Endothelial cell of umbilical vein (primary cell): ENCODE data around the gene RBFOX1. TPM values are rescaled to one million over a fixed set of nuclear protein-coding genes. Genes with fewer than 3 reads are reported as not detected.

Source experiments
- BruUV-seq: library from RNA; stranded (reverse); fragments of 400-500 nt; replicated peaks from 2 replicates; lab custom pipeline; 2021; lab: Mats Ljungman, UMichigan
- CTCF ChIA-PET: fragments of 300-600, 350-600 bp; sonication (Branson Sonifier 250); formaldehyde crosslinking; loops from one replicate; lab custom pipeline; 2021; ENCODE audit warnings: antibody characterized with exemption, inconsistent platforms; lab: Charles Lee
- POLR2A ChIA-PET: fragments of 300-600, 350-600 bp; sonication (Branson Sonifier 250); formaldehyde crosslinking; loops from one replicate; lab custom pipeline; 2021; ENCODE audit warnings: antibody characterized with exemption, inconsistent platforms; lab: Charles Lee
- DNase-seq: peaks from one replicate; pipeline ENCODE4 v3.0.0-alpha.2; 2011; ENCODE audit warnings: low read depth, low spot score
- FAIRE-seq: peaks from 2 replicates; lab custom pipeline; 2011; peaks lifted over from hg19 to GRCh38; lab: Jason Lieb, UNC
- H2AFZ ChIP-seq: 2 replicates; pipeline ENCODE4 v1.6.0; 2012; ENCODE audit warnings: low read depth, low read length, control low read depth, inconsistent platforms
- H3K27ac ChIP-seq: 2 replicates; pipeline ENCODE4 v1.5.1; 2011; ENCODE audit warnings: low read depth, mild to moderate bottlenecking, control low read depth, low read length, moderate library complexity; ENCODE audit not compliant: insufficient read depth
- H3K27me3 ChIP-seq, 2 experiments: 2 replicates each; pipeline versions ENCODE4 v1.6.0 to v1.6.1; 2011; ENCODE audit warnings: low read length in 2 of 2, mixed read lengths in 1 of 2; ENCODE audit not compliant: control insufficient read depth in 2 of 2, insufficient read depth in 2 of 2
- H3K36me3 ChIP-seq, 2 experiments: 2 replicates in 1 of 2; 3 replicates in 1 of 2; pipeline ENCODE4 v1.5.1; 2011; ENCODE audit warnings: low read length in 2 of 2, mild to moderate bottlenecking in 1 of 2, moderate library complexity in 1 of 2; ENCODE audit not compliant: control insufficient read depth in 2 of 2, insufficient read depth in 2 of 2; ENCODE audit errors: extremely low read depth in 1 of 2
- H3K4me1 ChIP-seq: 3 replicates; pipeline ENCODE4 v1.5.1; 2011; ENCODE audit warnings: mild to moderate bottlenecking, low read length; ENCODE audit not compliant: control insufficient read depth, insufficient read depth; ENCODE audit errors: extremely low read depth
- H3K4me2 ChIP-seq: 2 replicates; pipeline ENCODE4 v1.6.1; 2011; ENCODE audit warnings: low read length, control low read depth, mixed read lengths; ENCODE audit not compliant: insufficient read depth
- H3K4me3 ChIP-seq, 3 experiments: fragments of 200-600 bp in 1 of 3; sonication (generic), shearing (Covaris generic) in 1 of 3; replicated peaks in 1 of 3; 2 replicates each; pipeline ENCODE4 v1.5.1; 2011 to 2016; ENCODE audit warnings: control low read depth in 3 of 3, low read length in 3 of 3, mild to moderate bottlenecking in 2 of 3, inconsistent platforms in 1 of 3, low read depth in 1 of 3, moderate library complexity in 1 of 3; ENCODE audit not compliant: insufficient read depth in 1 of 3
- H3K79me2 ChIP-seq: 2 replicates; pipeline ENCODE4 v1.6.0; 2012; ENCODE audit warnings: low read length, inconsistent platforms; ENCODE audit not compliant: control insufficient read depth, insufficient read depth
- H3K9ac ChIP-seq: replicated peaks from 2 replicates; pipeline ENCODE3; 2011; ENCODE audit warnings: low read length, control low read depth; ENCODE audit not compliant: insufficient read depth; ENCODE audit errors: extremely low read depth
- H3K9me1 ChIP-seq: replicated peaks from 3 replicates; pipeline ENCODE4 v1.6.0; 2011; ENCODE audit warnings: mild to moderate bottlenecking, low read length; ENCODE audit not compliant: control insufficient read depth, insufficient read depth; ENCODE audit errors: extremely low read depth
- H3K9me3 ChIP-seq: replicated peaks from 2 replicates; pipeline ENCODE4 v1.5.1; 2012; ENCODE audit warnings: low read length, inconsistent platforms; ENCODE audit not compliant: control insufficient read depth, insufficient read depth
- H4K20me1 ChIP-seq: replicated peaks from 2 replicates; pipeline ENCODE3; 2011; ENCODE audit warnings: mild to moderate bottlenecking, low read length; ENCODE audit not compliant: control insufficient read depth, insufficient read depth; ENCODE audit errors: extremely low read depth
- EZH2 ChIP-seq: IDR thresholded peaks from 2 replicates; pipeline ENCODE4 v1.6.1; 2012; ENCODE audit warnings: borderline replicate concordance, low read depth, mild to moderate bottlenecking, moderate library complexity, low read length, inconsistent platforms; ENCODE audit not compliant: severe bottlenecking
- FOS ChIP-seq: IDR thresholded peaks from 2 replicates; pipeline ENCODE4 v1.6.1; 2011; ENCODE audit warnings: mild to moderate bottlenecking, low read length, moderate library complexity, borderline replicate concordance; ENCODE audit not compliant: insufficient read depth
- GATA2 ChIP-seq: IDR thresholded peaks from 2 replicates; pipeline ENCODE4 v1.7.0; 2011; ENCODE audit warnings: low read depth, mild to moderate bottlenecking, moderate library complexity, mixed read lengths, low read length; ENCODE audit not compliant: insufficient read length, insufficient read depth
- JUN ChIP-seq: IDR thresholded peaks from 2 replicates; pipeline ENCODE4 v1.6.1; 2011; ENCODE audit warnings: borderline replicate concordance, low read depth; ENCODE audit not compliant: insufficient read length, insufficient read depth
- MYC ChIP-seq: IDR thresholded peaks from one replicate; pipeline ENCODE4 v1.6.1; 2011; ENCODE audit warnings: mild to moderate bottlenecking, low read depth, low read length
- POLR2A ChIP-seq: IDR thresholded peaks from 2 replicates; pipeline ENCODE4 v1.6.1; 2012; ENCODE audit warnings: low read depth, mild to moderate bottlenecking, control low read depth, low read length
- POLR2AphosphoS5 ChIP-seq: IDR thresholded peaks from 2 replicates; pipeline ENCODE4 v1.6.1; 2012; ENCODE audit warnings: low read depth, mild to moderate bottlenecking, control low read depth, low read length, moderate library complexity; ENCODE audit not compliant: insufficient read depth
- dilution Hi-C: fragments of 300-500 bp; cut with MboI; formaldehyde crosslinking; loops from one replicate; pipeline ENCODE4 v1.15.0; 2019; ENCODE audit warnings: low sequenced_read_pairs; ENCODE audit not compliant: extremely low pct_ligation_motif_present
- intact Hi-C: fragments of 100-400 bp; cut with micrococcal nuclease; formaldehyde crosslinking; loops from one replicate; pipeline ENCODE4 v1.10.0; 2022
- polyA plus RNA-seq, 4 experiments: library from polyadenylated mRNA; depleted of rRNA in 3 of 4; stranded (reverse) in 3 of 4; unstranded in 1 of 4; fragments of >200 nt; gene quantifications; 2 replicates each; pipeline versions ENCODE4 v1.2.1 to v1.2.3, GENCODE V29; 2011 to 2012; ENCODE audit warnings: missing spikeins in 1 of 4
- total RNA-seq: library from RNA; stranded (reverse); gene quantifications from 2 replicates; pipeline ENCODE4 v1.2.3, GENCODE V29; 2021
- TF ChIP-seq, protein P1 (sequence below): IDR thresholded peaks from 2 replicates; pipeline ENCODE4 v1.6.1; 2011; ENCODE audit not compliant: insufficient read depth, insufficient read length
- TF ChIP-seq, protein P2 (sequence below), 2 donors: IDR thresholded peaks; 1 replicate in 1 of 2; 2 replicates in 1 of 2; pipeline ENCODE4 v1.5.1; 2011; ENCODE audit warnings: low read length in 2 of 2, mild to moderate bottlenecking in 2 of 2, moderate library complexity in 2 of 2, control low read depth in 1 of 2, inconsistent platforms in 1 of 2, low read depth in 1 of 2; ENCODE audit not compliant: insufficient read depth in 1 of 2; ENCODE audit errors: extremely low read depth in 1 of 2

The RBFOX1 gene
- total and polyA plus RNA-seq, 2 donors (not counting 3 experiments of a cell fraction or from before 2014, with no cell fraction given): not detected

DNA sequence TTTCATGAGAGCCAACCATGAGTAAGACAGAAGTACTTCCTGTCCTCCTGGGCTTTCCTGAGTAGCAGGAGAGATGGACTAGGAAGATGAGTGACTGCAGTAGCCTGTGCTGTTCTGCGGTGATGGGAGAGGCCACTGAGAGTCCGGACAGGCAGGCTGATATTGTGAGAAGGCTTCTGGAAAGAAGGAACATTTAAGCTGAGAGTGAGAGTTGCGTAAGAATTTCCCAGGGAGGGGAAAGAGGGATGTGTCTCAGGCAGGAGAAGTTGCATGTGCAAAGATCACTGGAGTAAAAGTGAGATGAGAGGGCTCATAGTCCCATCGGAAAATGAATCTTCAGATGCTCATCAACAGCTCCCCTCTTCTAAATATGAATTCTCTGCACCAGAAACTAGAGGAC is 258.3 kb downstream of the RBFOX1 start:
- dilution Hi-C loops (no loop called here), intact Hi-C loops (no loop called here)
- ChIA-PET CTCF (no interaction called here), POLR2A (no interaction called here)
- peaks cover 2% of the 10 kb centered on the region for H3K9me3 ChIP-seq
- no peak overlapping the region for H3K4me3 ChIP-seq
- DNase-seq: no peak
- H3K79me2 ChIP-seq: no peaks in the 10 kb centered on the region
- no peaks in the 10 kb centered on the region for H4K20me1 ChIP-seq
- H2AFZ ChIP-seq: no peak overlapping the region
- no peaks in the 10 kb centered on the region for H3K36me3 ChIP-seq
- H3K27me3 ChIP-seq: no peaks in the 10 kb centered on the region
- TF ChIP-seq POLR2AphosphoS5: no peak
- TF ChIP-seq, protein P1, sequence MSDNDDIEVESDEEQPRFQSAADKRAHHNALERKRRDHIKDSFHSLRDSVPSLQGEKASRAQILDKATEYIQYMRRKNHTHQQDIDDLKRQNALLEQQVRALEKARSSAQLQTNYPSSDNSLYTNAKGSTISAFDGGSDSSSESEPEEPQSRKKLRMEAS: no peak
- TF ChIP-seq MYC: no peak
- TF ChIP-seq, protein P2, sequence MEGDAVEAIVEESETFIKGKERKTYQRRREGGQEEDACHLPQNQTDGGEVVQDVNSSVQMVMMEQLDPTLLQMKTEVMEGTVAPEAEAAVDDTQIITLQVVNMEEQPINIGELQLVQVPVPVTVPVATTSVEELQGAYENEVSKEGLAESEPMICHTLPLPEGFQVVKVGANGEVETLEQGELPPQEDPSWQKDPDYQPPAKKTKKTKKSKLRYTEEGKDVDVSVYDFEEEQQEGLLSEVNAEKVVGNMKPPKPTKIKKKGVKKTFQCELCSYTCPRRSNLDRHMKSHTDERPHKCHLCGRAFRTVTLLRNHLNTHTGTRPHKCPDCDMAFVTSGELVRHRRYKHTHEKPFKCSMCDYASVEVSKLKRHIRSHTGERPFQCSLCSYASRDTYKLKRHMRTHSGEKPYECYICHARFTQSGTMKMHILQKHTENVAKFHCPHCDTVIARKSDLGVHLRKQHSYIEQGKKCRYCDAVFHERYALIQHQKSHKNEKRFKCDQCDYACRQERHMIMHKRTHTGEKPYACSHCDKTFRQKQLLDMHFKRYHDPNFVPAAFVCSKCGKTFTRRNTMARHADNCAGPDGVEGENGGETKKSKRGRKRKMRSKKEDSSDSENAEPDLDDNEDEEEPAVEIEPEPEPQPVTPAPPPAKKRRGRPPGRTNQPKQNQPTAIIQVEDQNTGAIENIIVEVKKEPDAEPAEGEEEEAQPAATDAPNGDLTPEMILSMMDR (IDR thresholded peaks at IDR 0.05; ENCODE audit: extremely low read depth in 1 of 2, insufficient read depth in 1 of 2, low read depth in 1 of 2, low read length in 2 of 2): no peak
- no peak for TF ChIP-seq JUN
- TF ChIP-seq EZH2: no peak
- no peak for TF ChIP-seq FOS
- TF ChIP-seq POLR2A: no peak
- no peak for TF ChIP-seq GATA2
- no peak overlapping the region for H3K4me2 ChIP-seq
- H3K9ac ChIP-seq: no peak overlapping the region
- no peaks in the 10 kb centered on the region for H3K4me1 ChIP-seq
- H3K9me1 ChIP-seq: no peaks in the 10 kb centered on the region
- FAIRE-seq: no peak
- H3K27ac ChIP-seq: no peak overlapping the region
- no TSS peak for BruUV-seq
